ENCODE results near the gene ACBD4. TPM values are rescaled to one million over a fixed set of nuclear protein-coding genes. Genes with fewer than 3 reads are reported as not detected.
A peak's percentile ranks its signal among the peaks of the same experiment; 100 is the strongest.

Gene ACBD4
- total RNA-seq, 1 donor from 2014 or later = 11.5 TPM

DNA sequence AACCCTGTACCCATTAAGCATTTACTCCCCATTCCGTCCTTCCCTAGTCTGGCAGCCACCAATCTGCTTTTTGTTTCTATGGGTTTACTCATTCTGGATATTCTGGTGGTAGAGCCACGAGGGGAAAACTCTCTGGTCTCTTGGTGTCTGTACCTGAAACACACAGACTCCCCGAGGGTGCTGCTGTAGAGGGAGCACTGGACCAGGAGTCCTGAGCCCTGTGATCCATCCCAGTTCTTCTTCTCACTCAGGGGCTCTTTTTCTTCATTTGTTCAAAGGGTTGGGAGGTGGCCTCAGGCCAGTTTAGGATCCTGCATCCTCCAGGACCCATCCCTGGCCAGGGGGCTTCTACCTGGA lies 40.2 kb downstream of the ACBD4 start:
- TF ChIP-seq, protein P1, sequence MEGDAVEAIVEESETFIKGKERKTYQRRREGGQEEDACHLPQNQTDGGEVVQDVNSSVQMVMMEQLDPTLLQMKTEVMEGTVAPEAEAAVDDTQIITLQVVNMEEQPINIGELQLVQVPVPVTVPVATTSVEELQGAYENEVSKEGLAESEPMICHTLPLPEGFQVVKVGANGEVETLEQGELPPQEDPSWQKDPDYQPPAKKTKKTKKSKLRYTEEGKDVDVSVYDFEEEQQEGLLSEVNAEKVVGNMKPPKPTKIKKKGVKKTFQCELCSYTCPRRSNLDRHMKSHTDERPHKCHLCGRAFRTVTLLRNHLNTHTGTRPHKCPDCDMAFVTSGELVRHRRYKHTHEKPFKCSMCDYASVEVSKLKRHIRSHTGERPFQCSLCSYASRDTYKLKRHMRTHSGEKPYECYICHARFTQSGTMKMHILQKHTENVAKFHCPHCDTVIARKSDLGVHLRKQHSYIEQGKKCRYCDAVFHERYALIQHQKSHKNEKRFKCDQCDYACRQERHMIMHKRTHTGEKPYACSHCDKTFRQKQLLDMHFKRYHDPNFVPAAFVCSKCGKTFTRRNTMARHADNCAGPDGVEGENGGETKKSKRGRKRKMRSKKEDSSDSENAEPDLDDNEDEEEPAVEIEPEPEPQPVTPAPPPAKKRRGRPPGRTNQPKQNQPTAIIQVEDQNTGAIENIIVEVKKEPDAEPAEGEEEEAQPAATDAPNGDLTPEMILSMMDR (conservative IDR thresholded peaks at IDR 0.05) = no peak
- peak overlapping the region; percentile 51 for H3K27ac Mint-ChIP-seq
- no peaks in the 10 kb centered on the region for H3K27me3 Mint-ChIP-seq
- no peaks in the 10 kb centered on the region for H3K36me3 Mint-ChIP-seq
- H3K9me3 Mint-ChIP-seq = no peaks in the 10 kb centered on the region
- peaks cover 13% of the 10 kb centered on the region for H3K4me1 Mint-ChIP-seq (ENCODE audit: unreplicated experiment)
- no peak overlapping the region for H3K4me3 Mint-ChIP-seq
- DNase-seq (ENCODE audit: extremely low spot score, unreplicated experiment) = no peak

DNA sequence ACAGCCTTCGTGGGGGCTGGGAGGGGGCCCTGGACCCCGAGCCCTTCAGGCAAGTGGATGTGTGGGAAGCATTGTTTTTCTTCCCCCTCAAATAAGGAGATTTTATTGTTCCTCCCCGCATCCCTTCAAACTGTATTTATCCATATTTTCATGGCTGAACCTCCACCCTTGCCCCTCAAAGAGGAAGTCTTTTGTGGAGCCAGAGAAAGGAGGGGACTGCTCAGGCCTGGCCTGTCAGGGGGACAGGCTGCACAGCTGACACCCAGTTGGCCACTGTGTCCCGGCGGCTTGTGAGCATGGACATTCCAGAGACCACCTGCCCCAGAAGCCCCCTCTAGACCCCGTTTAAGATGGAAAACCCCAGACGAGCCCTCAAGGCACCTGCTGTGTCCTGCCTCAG lies 42.1 kb downstream of the ACBD4 start:
- Mint-ChIP-seq H3K27me3 (no peaks in the 10 kb centered on the region), H3K36me3 (no peaks in the 10 kb centered on the region), H3K4me3 (no peak overlapping the region), H3K9me3 (no peaks in the 10 kb centered on the region), H3K27ac (no peak overlapping the region), H3K4me1 (ENCODE audit: unreplicated experiment) (peaks cover 5% of the 10 kb centered on the region)
- TF ChIP-seq, protein P1 (conservative IDR thresholded peaks at IDR 0.05) = no peak
- DNase-seq (ENCODE audit: extremely low spot score, unreplicated experiment) = no peak

DNA sequence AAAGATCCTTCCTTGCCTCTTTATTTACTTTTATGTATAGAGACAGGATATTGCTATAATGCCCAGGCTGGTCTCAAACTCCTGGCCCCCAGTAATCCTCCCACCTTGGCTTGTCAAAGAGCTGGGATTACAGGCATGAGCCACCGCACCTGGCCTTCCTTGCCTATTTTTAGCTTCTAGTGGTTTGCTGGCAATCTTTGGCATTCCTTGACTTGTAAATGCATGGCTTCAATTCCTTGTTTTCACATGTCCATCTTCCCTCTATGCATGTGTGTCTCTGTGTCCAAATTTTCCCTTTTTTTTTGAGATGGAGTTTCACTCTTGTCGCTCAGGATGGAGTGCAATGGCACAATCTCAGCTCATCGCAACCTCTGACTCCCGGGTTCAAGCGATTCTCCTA lies 48.7 kb downstream of the ACBD4 start:
- TF ChIP-seq, protein P1 (conservative IDR thresholded peaks at IDR 0.05) = no peak
- Mint-ChIP-seq H3K36me3 (no peaks in the 10 kb centered on the region), H3K27ac (no peak overlapping the region), H3K4me1 (ENCODE audit: unreplicated experiment) (no peaks in the 10 kb centered on the region), H3K9me3 (no peaks in the 10 kb centered on the region), H3K27me3 (no peaks in the 10 kb centered on the region), H3K4me3 (no peak overlapping the region)
- no peak for DNase-seq (ENCODE audit: extremely low spot score, unreplicated experiment)

DNA sequence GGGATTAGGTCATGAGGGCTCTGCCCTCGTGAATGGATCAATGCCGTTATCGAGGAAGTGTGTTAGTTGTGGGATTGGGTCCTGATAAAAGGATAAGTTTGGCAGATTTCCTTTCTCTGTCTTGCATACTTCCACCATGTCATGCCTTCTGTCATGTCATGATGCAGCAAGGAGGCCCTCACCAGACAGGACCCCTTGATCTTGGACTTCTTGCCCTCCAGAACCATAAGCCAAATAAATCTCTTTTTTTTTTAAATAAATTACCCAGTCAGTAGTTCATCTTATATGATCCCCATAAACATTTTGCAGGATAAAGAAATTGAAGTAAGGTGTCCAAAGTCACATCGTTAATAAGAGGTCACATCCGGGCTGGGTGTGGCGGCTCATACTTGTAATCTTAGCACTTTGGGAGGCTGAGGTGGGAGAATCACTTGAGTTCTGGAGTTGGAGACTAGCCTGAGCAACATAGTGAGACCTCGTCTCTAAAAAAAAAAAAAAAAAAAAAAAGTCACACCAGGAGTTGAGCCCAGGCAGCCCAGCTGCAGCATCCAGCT lies 51.4 kb downstream of the ACBD4 start:
- TF ChIP-seq, protein P1 (conservative IDR thresholded peaks at IDR 0.05) = no peak
- no peak for DNase-seq (ENCODE audit: extremely low spot score, unreplicated experiment)
- Mint-ChIP-seq H3K4me3 (no peak overlapping the region), H3K36me3 (no peaks in the 10 kb centered on the region), H3K27ac (no peak overlapping the region), H3K9me3 (no peaks in the 10 kb centered on the region), H3K27me3 (no peaks in the 10 kb centered on the region), H3K4me1 (ENCODE audit: unreplicated experiment) (no peaks in the 10 kb centered on the region)

DNA sequence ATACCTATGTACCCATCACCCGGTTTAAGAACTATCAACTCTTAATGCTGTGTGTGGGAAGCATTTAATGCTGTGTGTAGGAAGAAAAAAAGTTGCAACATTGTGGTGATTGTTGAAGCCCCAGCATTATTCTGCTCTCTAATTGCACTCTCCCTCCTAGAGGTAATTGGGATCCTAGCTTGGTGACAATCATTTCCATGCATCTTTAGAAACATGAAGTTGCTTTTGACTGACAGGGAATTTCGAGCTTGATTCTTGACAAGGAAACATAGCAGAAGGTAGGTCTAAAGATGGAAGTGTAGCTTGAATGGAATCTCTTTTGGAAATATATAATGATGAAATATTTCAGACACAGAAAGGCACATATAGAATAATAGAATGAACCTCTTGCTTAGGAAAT lies 53.5 kb downstream of the ACBD4 start:
- no peaks in the 10 kb centered on the region for H3K27me3 Mint-ChIP-seq

More for the DNA sequence above, 53.5 kb downstream of the ACBD4 start:
- no peaks in the 10 kb centered on the region for H3K4me1 Mint-ChIP-seq (ENCODE audit: unreplicated experiment)
- no peak for DNase-seq (ENCODE audit: extremely low spot score, unreplicated experiment)
- H3K4me3 Mint-ChIP-seq = no peak overlapping the region
- no peaks in the 10 kb centered on the region for H3K36me3 Mint-ChIP-seq
- TF ChIP-seq, protein P1 (conservative IDR thresholded peaks at IDR 0.05) = no peak
- H3K9me3 Mint-ChIP-seq = no peaks in the 10 kb centered on the region
- no peak overlapping the region for H3K27ac Mint-ChIP-seq

Data from type B pancreatic cell (in vitro differentiated cells).